ENCODE measurements around the gene DYNLT1. TPM values are rescaled to one million over a fixed set of nuclear protein-coding genes. Genes with fewer than 3 reads are reported as not detected.
A peak's percentile ranks its signal among the peaks of the same experiment; 100 is the strongest.

DYNLT1 gene
- total and polyA plus RNA-seq, 9 of the 15 experiments (the other 6 are each of a cell fraction or from before 2014, with no cell fraction given) = 42.2 to 583 (median 127) TPM

- TF ChIP-seq CEBPZ (IDR thresholded peaks at IDR 0.05; ENCODE audit: borderline replicate concordance, low read depth, low read length) (no peak), NFE2L1 (tag; IDR thresholded peaks at IDR 0.05; ENCODE audit: borderline replicate concordance, low read depth) (no peak), AFF4 (CRISPR knock-in tag; IDR thresholded peaks at IDR 0.05) (0 out of 2 replicates have a peak, but pooled peaks have one; percentile 88), OTX1 (CRISPR knock-in tag; IDR thresholded peaks at IDR 0.05) (no peak), HDGF (IDR thresholded peaks at IDR 0.05) (no peak), ZNF766 (CRISPR knock-in tag; conservative IDR thresholded peaks at IDR 0.05) (peak; percentile 80; the same call in 1 of the 2 replicates), ZNF639 (CRISPR knock-in tag; conservative IDR thresholded peaks at IDR 0.05 in 1 of 2, IDR thresholded peaks at IDR 0.05 in 1 of 2) (peak in 1 of 2 experiments; percentile 75; a peak in 1 of 4 replicates), MEF2A (IDR thresholded peaks at IDR 0.05; ENCODE audit: control insufficient read depth, low read depth, low read length) (no peak), ZNF77 (CRISPR knock-in tag; IDR thresholded peaks at IDR 0.05) (no peak), FOXJ2 (tag; IDR thresholded peaks at IDR 0.05) (peak; percentile 77; the same call in 1 of the 2 replicates), NUFIP1 (IDR thresholded peaks at IDR 0.05; ENCODE audit: partially characterized antibody) (no peak), EP400 (IDR thresholded peaks at IDR 0.05) (peak; percentile 94), PHF21A (IDR thresholded peaks at IDR 0.05; ENCODE audit: borderline replicate concordance, low read depth) (no peak), ZNF41 (CRISPR knock-in tag; conservative IDR thresholded peaks at IDR 0.05) (no peak), ZNF740 (CRISPR knock-in tag; IDR thresholded peaks at IDR 0.05) (no peak; the same call in 1 of the 2 replicates), ZNF740 (tag; IDR thresholded peaks at IDR 0.05) (no peak), SETDB1 (IDR thresholded peaks at IDR 0.05; ENCODE audit: low read length) (peak; percentile 60)
Observed at GRCh38 chr6:158644231-158645063, at the start of gene DYNLT1 (continued).
